ENCODE measurements around the gene ANO2.

DNA sequence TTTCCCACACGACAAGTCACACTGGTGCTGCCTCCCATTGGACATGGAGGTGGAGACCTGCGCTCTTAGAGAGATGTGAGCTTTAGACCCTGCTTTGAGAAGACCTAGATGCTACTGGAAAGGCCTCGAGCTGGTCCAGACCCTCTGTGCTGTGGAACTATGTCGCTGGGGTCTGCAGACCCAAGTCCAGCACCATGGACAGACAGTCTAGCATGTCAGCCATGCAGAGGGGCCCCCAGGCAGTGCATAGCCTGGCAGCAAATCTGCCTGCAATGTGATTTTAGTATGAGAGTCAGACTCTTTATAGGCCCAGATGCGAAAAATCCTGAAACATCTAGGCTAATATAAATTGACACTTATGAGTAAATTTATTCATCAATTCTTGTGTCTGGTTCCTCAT, 371.7 kb downstream of the ANO2 start:
- TF ChIP-seq YY1 (IDR thresholded peaks at IDR 0.05; ENCODE audit: insufficient read depth, insufficient read length) (no peak), SUZ12 (IDR thresholded peaks at IDR 0.05; ENCODE audit: extremely low read depth, insufficient read depth, insufficient read length) (no peak)
